Measurements from ENCODE around the gene H2BK1.

DNA sequence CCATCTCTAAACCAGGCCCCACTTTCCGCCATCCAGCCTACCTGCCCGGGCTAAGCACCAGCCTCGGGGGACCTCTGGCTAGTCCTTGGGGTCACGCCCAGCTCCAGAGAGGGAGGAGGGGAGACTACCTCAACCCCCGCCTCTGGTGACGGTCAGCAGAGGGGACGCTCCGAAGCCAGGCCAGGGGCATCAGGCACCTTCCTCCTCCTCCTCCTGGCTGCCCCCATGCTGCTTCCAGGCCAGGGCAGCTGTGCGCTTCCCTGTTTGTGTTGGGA lies 42.2 kb upstream of the H2BK1 start:
- TF ChIP-seq, protein P1, sequence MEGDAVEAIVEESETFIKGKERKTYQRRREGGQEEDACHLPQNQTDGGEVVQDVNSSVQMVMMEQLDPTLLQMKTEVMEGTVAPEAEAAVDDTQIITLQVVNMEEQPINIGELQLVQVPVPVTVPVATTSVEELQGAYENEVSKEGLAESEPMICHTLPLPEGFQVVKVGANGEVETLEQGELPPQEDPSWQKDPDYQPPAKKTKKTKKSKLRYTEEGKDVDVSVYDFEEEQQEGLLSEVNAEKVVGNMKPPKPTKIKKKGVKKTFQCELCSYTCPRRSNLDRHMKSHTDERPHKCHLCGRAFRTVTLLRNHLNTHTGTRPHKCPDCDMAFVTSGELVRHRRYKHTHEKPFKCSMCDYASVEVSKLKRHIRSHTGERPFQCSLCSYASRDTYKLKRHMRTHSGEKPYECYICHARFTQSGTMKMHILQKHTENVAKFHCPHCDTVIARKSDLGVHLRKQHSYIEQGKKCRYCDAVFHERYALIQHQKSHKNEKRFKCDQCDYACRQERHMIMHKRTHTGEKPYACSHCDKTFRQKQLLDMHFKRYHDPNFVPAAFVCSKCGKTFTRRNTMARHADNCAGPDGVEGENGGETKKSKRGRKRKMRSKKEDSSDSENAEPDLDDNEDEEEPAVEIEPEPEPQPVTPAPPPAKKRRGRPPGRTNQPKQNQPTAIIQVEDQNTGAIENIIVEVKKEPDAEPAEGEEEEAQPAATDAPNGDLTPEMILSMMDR (IDR thresholded peaks at IDR 0.05), result no peak
- TF ChIP-seq, protein P2, sequence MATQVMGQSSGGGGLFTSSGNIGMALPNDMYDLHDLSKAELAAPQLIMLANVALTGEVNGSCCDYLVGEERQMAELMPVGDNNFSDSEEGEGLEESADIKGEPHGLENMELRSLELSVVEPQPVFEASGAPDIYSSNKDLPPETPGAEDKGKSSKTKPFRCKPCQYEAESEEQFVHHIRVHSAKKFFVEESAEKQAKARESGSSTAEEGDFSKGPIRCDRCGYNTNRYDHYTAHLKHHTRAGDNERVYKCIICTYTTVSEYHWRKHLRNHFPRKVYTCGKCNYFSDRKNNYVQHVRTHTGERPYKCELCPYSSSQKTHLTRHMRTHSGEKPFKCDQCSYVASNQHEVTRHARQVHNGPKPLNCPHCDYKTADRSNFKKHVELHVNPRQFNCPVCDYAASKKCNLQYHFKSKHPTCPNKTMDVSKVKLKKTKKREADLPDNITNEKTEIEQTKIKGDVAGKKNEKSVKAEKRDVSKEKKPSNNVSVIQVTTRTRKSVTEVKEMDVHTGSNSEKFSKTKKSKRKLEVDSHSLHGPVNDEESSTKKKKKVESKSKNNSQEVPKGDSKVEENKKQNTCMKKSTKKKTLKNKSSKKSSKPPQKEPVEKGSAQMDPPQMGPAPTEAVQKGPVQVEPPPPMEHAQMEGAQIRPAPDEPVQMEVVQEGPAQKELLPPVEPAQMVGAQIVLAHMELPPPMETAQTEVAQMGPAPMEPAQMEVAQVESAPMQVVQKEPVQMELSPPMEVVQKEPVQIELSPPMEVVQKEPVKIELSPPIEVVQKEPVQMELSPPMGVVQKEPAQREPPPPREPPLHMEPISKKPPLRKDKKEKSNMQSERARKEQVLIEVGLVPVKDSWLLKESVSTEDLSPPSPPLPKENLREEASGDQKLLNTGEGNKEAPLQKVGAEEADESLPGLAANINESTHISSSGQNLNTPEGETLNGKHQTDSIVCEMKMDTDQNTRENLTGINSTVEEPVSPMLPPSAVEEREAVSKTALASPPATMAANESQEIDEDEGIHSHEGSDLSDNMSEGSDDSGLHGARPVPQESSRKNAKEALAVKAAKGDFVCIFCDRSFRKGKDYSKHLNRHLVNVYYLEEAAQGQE (IDR thresholded peaks at IDR 0.05; ENCODE audit: insufficient read depth in 1 of 2, low read depth in 2 of 2, low read length in 1 of 2), result no peak
- no peak for TF ChIP-seq POLR2AphosphoS5 (IDR thresholded peaks at IDR 0.05; ENCODE audit: low read depth, low read length)

Measured in Panc1 (cell line).